Esophagus squamous epithelium (tissue), 5 donors: Measurements from ENCODE around the gene MORC1. TPM values are rescaled to one million over a fixed set of nuclear protein-coding genes. Genes with fewer than 3 reads are reported as not detected.

ENCODE experiments used
- DNase-seq: peaks from one replicate; lab custom pipeline; 2025; lab: John Stamatoyannopoulos, UW
- H3K27ac ChIP-seq, 4 donors: fragments of 200-600 bp; sonication (generic); one replicate each; pipeline ENCODE4 v1.5.1; 2016 to 2019; ENCODE audit warnings: mild to moderate bottlenecking in 1 of 4
- H3K27me3 ChIP-seq, 4 donors: fragments of 200-600 bp; sonication (generic); 1 replicate in 3 of 4; 2 replicates in 1 of 4; pipeline versions ENCODE4 v1.5.1 to v1.6.0; 2017 to 2021; ENCODE audit warnings: antibody characterized with exemption in 1 of 4
- H3K36me3 ChIP-seq, 3 donors: fragments of 200-600 bp; sonication (generic); one replicate each; pipeline ENCODE4 v1.5.1; 2016 to 2019
- H3K4me1 ChIP-seq, 3 donors: fragments of 200-600 bp; sonication (generic); one replicate each; pipeline ENCODE4 v1.5.1; 2017 to 2019
- H3K4me3 ChIP-seq, 4 donors: fragments of 200-600 bp; sonication (generic); 1 replicate in 3 of 4; 2 replicates in 1 of 4; pipeline ENCODE4 v1.5.1; 2016 to 2019; ENCODE audit warnings: mild to moderate bottlenecking in 2 of 4, moderate library complexity in 1 of 4
- H3K9me3 ChIP-seq, 3 donors: fragments of 200-600 bp; sonication (generic); one replicate each; pipeline ENCODE4 v1.5.1; 2016 to 2019
- CTCF ChIP-seq, 6 experiments: fragments of 450-650 bp in 4 of 6; fragments of 200-600 bp in 2 of 6; sonication (generic) in 2 of 6; IDR thresholded peaks; one replicate each; pipeline ENCODE4 v1.5.1; 2016 to 2019; ENCODE audit warnings: antibody characterized with exemption in 6 of 6, mild to moderate bottlenecking in 4 of 6, moderate library complexity in 4 of 6
- POLR2A ChIP-seq, 4 donors: fragments of 450-650 bp; IDR thresholded peaks; one replicate each; pipeline ENCODE4 v1.6.1; 2017; ENCODE audit warnings: antibody characterized with exemption in 4 of 4, mild to moderate bottlenecking in 4 of 4, moderate library complexity in 3 of 4
- WGBS, 2 donors: methylation state at CpG; one replicate each; pipeline ENCODE4 v1.1.5; 2018; 5-methylcytosine and 5-hydroxymethylcytosine counted together
- intact Hi-C: fragments of 100-400 bp; cut with DNase I; formaldehyde crosslinking; loops from one replicate; pipeline ENCODE4 v1.15.0; 2022
- total RNA-seq, 4 donors: library from RNA; depleted of rRNA; stranded (reverse); fragments of >200 nt; gene quantifications; one replicate each; pipeline ENCODE4 v1.1.0, GENCODE V29; 2016
- donor health status: DM: yes; HTN: yes; CAD: no.

Gene MORC1
- total RNA-seq, 4 donors from 2014 or later = not detected

- no peak overlapping the region for H3K4me3 ChIP-seq
- no peaks in the 10 kb centered on the region for H3K9me3 ChIP-seq
- TF ChIP-seq POLR2A (IDR thresholded peaks at IDR 0.05) = no peak
- TF ChIP-seq CTCF (IDR thresholded peaks at IDR 0.05) = no peak
- no peaks in the 10 kb centered on the region for H3K4me1 ChIP-seq
- DNase-seq = no peak
- H3K27ac ChIP-seq = no peak overlapping the region
- intact Hi-C loops = no loop called here
- no peaks in the 10 kb centered on the region for H3K27me3 ChIP-seq
- no peaks in the 10 kb centered on the region for H3K36me3 ChIP-seq
- 56 to 67% methylated on average over 3 of the region's 3 CpGs for WGBS, 2 donors
These were observed 145.5 kb downstream of the MORC1 start for GRCh38 chr3:108972482-108972881.

- H3K4me1 ChIP-seq = no peaks in the 10 kb centered on the region
- 40 to 48% methylated on average over 3 of the region's 3 CpGs for WGBS, 2 donors
- no peak overlapping the region for H3K27ac ChIP-seq
- DNase-seq = no peak
- no peaks in the 10 kb centered on the region for H3K9me3 ChIP-seq
- H3K27me3 ChIP-seq = no peaks in the 10 kb centered on the region
- TF ChIP-seq POLR2A (IDR thresholded peaks at IDR 0.05) = no peak
- no peak for TF ChIP-seq CTCF (IDR thresholded peaks at IDR 0.05)
- H3K36me3 ChIP-seq = no peaks in the 10 kb centered on the region
- H3K4me3 ChIP-seq = no peak overlapping the region
- intact Hi-C loops = no loop called here
These were observed 147.4 kb downstream of the MORC1 start for GRCh38 chr3:108970561-108970960.

GRCh38 chr3:108966773-108967172 lies 151.2 kb downstream of the MORC1 start:
- 48 to 66% methylated on average over 3 of the region's 3 CpGs for WGBS, 2 donors
- Histone ChIP-seq H3K27me3 (no peaks in the 10 kb centered on the region), H3K4me3 (no peak overlapping the region), H3K4me1 (no peaks in the 10 kb centered on the region), H3K9me3 (no peaks in the 10 kb centered on the region), H3K27ac (no peak overlapping the region), H3K36me3 (no peaks in the 10 kb centered on the region)
- DNase-seq = no peak
- TF ChIP-seq POLR2A (IDR thresholded peaks at IDR 0.05) = no peak
- TF ChIP-seq CTCF (IDR thresholded peaks at IDR 0.05) = no peak
- intact Hi-C loops = no loop called here

DNA sequence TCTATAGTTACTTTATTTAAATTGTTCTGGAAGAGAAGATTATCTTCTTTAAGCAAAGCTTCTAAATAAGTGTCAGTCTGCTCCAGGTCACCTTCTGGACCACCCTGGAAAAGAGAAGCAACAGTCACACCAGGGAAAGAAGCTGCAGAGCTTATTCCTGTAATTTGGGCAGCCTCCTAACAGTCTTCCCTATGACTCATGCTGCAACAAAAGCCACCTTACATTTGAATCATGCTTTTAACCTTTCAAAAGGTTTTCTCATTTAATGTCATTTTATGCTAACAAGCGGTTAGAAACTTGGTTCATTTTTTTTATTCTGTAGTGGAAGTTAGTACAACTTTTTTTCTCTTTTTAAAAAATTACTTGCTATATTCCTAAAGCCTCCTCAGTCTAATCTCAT lies 158.9 kb downstream of the MORC1 start:
- no peaks in the 10 kb centered on the region for H3K4me1 ChIP-seq
- DNase-seq = no peak

DNA sequence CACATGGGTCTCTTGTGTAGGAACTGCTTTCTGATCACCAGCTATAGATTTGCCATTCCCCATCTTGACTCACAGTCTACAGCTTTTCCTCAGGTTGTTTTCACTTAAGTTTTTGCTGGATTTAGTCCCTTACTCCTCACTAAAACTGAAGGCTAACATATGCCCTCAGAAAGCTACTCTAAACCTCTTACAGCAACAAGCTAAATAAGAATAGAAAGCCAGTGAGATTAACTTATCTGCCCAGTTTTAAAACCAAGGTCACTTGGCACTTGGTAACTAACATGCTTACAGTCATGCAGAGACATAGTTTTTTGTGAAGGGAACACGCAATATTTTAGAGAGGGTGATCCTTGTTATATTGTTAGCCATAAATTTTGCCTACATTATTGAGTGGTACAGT lies 164.2 kb downstream of the MORC1 start, which contains the start of gene GUCA1C:
TSS of gene GUCA1C (minus strand) at position 180 of the 400 bp plus-strand sequence. CDS start at position 63, 117 bp downstream.
- no peaks in the 10 kb centered on the region for H3K9me3 ChIP-seq
- H3K27me3 ChIP-seq = no peaks in the 10 kb centered on the region
- no peak within 1 kb of the TSS for H3K4me3 ChIP-seq
- H3K36me3 ChIP-seq = no peaks in the 10 kb centered on the region
- no peak for DNase-seq
- no peaks in the 10 kb centered on the region for H3K4me1 ChIP-seq
- no peak within 1 kb of the TSS for H3K27ac ChIP-seq
- TF ChIP-seq CTCF (IDR thresholded peaks at IDR 0.05) = no peak
- TF ChIP-seq POLR2A (IDR thresholded peaks at IDR 0.05) = no peak
- intact Hi-C loops = no loop called here
- WGBS, 2 donors = 84 to 86% methylated on average over 1 of the region's 1 CpG

More for the DNA sequence above, 158.9 kb downstream of the MORC1 start:
- intact Hi-C loops = no loop called here
- no peak overlapping the region for H3K27ac ChIP-seq
- H3K9me3 ChIP-seq = no peaks in the 10 kb centered on the region
- WGBS, 2 donors = 24 to 31% methylated on average over 1 of the region's 1 CpG
- no peak for TF ChIP-seq POLR2A (IDR thresholded peaks at IDR 0.05)
- no peak for TF ChIP-seq CTCF (IDR thresholded peaks at IDR 0.05)
- H3K36me3 ChIP-seq = no peaks in the 10 kb centered on the region
- H3K4me3 ChIP-seq = no peak overlapping the region
- H3K27me3 ChIP-seq = no peaks in the 10 kb centered on the region
